Measurements from ENCODE around the gene AMZ1.
"Not testable (repeated sequence)": the region's sequence is repeated elsewhere in the genome, so short reads cannot be mapped to it uniquely, and the experiment has no call there.

AMZ1 gene

GRCh38 chr7:2714636-2715035, 26.6 kb downstream of the AMZ1 start:
- no peak for DNase-seq

DNA sequence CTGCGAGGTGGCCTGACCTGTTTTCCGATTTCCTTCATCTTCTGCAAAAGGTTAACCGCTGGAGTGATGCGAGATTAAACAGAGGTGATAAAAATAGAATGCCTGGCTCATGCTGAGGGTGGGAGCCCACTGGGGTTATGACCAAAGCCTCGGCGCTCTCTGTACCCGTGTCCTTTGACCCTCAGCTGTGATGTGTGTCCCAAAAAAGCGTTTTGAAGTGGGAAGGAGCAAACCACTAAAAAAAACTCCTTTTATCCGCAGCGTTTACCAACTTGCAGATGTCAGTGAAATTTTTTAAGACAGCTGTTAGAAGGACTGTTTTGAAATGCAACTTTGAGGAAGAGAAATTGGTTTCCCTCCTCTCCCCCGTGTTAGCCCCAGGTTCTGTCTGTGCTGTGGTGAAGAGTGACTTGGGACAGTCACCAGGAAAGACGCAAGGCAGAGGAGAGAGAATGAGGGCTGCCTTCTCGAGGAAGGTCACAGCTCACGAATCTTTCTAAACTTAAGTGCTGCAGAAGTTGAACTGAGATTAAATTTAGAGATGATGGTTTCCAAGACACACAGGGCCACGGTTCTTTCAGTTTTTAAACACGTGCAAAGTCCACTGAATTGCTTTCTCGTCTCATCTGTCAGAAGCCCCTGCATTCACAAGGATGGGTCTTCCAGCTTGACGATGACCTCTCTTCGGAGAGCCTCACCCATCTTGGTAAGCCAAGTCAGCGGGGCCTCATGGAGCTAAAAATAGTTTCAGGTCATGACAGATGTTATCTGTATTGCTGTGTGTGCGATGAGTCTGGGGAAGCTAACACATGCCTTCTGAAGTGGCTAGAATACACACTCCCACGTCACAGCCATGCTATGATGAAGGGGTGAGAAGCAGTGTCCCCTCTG, 27.6 kb downstream of the AMZ1 start:
- peak in 1 of 2 experiments; percentile 59 for DNase-seq

GRCh38 chr7:2716488-2716887, 28.5 kb downstream of the AMZ1 start:
- no peak for DNase-seq

GRCh38 chr7:2716906-2717292, 28.9 kb downstream of the AMZ1 start:
- no peak for DNase-seq

DNA sequence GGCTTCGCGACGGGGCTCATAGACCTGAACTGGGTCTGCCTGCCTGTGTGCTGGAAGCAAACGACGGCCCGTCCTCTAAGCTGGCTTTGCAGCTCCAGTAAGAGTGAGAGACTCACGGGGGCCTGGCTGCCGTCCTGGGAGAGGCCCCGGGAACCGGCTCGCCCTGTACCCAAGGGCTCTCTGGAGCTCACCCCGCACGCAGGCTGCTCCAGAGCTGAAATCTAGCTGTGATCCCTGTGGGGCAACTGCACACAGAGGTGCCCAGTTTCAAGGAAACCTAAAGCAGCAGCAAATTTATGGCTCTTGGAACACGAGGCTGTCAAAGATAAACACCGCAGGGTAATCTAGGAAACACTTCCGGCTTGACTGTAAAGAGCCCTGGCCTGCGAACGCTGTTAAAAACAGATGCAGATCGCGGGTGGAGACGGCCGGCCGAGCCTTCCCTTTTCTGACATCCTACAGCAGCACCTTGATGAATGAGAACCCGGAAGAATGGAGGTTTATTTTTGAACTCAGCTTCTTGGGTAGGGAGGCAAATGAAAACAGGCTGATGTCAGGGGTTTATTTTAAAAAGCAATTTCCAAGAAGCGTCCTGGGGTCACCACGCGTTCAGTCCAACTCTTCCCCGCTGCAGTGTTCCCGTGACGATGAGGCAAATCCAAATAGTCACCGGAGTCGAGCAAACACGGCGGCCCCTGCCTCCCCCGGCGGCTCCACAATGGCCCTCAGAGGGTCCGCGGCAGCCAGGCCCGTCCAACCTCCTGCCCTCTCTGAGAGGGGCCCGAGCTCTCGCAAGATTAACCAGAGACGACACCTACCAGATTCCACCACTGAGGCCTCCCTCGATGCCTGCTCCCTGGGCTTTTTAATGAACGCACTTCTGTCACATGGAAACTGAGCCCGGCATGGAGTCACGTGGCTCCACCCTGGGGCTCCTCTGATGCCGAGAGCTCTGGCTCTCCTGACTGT, 29.6 kb downstream of the AMZ1 start:
- DNase-seq, result no peak

- no peak for DNase-seq
Observed at GRCh38 chr7:2718296-2718965, 30.4 kb downstream of the AMZ1 start.

DNA sequence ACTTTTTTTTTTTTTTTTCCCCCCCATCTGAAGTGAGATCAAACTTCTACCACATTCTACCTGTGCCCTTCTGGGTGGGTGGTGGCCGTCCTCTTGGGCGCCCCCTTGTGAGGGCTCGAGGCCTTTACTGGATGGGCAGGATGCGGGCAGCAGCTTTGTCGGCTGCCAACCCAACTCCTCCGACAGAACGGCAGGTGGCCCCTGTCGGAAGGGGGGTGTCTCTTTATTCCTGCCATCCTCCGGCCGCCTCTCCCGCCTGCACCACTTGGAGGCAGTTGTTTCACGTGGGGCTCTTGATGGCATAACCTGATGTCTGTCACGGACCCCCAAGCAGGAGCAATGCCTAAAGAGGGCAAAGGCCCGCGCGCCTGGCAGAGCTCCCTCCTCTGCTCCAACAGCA, 31.0 kb downstream of the AMZ1 start:
- DNase-seq, result peak; percentile 50 to 65

DNA sequence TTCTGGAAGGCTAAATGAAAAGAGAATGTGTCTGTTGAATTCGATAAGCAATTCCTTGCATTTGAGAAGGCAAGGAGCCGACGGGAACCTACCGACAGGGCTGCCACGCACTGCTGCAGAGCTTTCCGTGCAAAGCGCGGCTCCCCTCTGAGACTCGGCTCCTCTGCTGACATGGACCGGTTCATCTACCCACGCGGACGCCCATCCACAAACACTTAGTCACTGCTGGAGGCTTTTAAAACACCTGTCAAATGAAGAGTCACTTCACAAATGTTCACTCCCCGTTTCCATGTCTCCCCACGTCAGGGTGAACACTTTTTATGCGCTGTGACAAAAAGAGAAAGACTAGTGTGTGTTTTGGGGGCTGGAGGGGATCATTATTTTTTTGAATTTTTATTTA, 32.0 kb downstream of the AMZ1 start:
- no peak for DNase-seq

- DNase-seq, result no peak
Observed at GRCh38 chr7:2721842-2722241, 33.8 kb downstream of the AMZ1 start.

DNA sequence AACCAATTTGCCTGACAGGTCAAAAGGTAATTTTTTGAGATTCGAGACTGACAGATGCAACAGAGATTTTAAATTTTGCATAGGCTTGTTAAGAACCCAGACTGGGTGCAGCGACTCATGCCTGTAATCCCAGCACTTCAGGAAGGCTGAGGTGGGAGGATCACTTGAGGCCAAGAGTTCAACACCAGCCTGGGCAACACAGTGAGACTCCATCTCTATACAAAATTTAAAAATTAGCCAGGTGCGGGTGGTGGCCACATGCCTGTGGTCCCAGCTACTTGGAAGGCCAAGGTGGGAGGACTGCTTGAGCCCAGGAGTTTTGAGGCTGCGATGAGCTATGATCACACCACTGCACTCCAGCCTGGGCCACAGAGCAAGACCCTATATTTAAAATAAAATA, 34.6 kb downstream of the AMZ1 start:
- DNase-seq, result no peak

DNA sequence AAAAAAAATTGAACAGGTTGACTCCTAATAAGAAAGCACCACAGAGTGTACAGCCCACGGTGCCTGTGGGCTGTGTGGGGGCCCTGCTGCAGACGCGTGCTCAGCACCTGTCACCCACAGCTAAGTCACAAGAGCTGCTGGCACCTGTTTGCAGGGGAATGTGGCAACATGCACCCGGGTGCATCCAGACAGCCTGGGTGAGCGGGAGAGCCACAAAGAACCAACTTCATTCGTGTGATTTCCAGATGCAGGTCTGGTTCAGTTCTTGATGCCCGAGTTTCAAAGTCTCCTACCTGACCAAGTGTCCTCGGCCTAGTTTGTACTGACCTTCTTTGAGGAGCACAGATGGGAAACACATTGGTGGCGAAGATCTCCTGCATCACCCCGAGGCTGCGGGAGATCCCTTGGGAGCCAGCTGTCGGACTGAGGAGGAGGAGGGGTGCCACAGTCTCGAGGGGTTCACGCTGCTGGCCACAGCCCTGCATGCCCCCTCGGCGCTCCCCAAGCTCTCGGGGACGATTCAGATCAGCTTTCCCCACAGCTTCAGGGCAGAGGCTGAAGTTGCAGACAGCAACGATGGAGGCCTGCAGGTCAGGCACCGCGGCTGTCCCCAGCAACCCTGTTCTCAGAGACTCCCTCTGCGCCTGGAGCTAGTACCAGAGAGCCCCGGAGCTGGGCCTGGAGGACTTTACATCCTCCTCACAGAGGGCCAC, 35.3 kb downstream of the AMZ1 start:
- no peak for DNase-seq

GRCh38 chr7:2724036-2724435, 36.0 kb downstream of the AMZ1 start:
- not testable (repeated sequence) for DNase-seq

DNA sequence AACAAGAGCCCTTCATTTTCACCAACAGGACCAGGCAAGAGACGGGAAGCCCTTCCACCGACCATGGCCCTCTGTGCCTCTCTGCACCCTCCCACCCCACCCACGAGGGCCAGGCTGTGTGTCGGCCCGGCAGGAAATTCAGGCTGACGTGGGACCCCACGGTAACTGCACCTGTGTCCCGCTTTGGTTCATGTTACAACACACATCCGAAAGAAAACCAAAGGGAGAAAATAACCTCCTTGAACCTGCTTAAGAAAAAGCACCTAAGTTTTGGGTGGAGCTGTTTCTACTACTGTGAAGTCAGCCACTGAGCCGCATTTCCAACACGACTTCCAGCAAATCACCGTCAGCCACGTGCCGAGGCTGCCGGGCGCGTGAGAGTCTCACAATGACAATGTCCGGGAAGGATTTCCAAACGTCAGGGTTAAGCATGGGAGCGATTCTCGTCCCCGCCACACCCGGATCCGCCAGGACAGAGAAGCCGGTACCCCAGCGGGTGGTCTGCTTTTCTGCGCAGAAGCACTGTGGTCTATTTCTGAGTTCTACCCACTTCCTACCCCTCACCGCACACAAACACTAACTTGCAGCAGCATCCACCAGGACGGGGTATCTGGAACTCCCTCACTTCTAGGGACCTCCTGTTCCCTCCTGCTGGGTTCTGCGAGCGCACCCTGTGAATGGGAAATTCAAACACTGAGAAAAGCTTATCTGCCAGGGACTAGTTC, 36.6 kb downstream of the AMZ1 start:
- DNase-seq, result no peak

DNA sequence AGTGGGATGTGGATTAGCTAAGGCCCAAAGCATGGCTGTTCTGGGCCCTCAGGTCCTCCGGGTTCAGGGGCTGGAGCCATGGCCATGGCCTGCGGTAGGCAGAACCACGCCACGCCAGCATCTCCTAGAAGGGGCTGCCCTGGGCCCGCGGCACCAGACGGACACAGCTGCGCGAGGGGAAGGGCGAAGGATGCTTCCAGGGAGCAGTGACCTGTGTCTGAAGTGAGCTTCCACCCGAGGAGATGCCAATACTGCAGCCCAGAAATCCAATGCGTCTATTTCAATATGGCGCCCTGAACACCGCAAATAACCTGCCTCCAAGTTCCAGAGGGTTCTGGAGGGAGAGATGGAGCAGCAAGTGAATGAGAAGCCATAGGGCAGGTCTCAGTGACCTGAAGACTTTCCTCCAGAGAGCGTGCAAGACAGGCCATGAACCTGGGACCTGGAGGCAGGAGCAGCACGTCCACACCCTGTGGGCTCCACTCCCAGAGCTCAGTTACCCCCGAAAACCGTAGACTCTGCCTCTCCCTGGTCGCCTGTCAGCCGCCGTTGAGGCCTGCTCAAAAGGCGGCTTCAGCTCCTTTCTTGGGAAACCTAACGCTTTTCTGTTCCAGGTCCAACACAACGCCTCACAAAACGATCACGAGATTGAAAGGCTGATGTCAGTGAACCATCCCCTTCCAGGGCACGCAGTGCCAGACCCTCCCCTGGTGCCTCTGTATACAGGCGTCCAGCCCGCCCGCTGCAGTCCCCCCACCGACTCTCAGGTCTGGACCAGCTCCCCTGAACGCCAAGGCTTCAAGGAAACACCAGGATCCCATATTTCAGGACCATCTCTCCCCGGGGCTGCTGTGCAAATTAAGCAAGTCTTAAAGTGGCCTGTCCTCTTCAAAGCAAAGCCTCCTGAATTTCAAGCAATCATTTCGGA, 37.4 kb downstream of the AMZ1 start:
- DNase-seq, result no peak

DNA sequence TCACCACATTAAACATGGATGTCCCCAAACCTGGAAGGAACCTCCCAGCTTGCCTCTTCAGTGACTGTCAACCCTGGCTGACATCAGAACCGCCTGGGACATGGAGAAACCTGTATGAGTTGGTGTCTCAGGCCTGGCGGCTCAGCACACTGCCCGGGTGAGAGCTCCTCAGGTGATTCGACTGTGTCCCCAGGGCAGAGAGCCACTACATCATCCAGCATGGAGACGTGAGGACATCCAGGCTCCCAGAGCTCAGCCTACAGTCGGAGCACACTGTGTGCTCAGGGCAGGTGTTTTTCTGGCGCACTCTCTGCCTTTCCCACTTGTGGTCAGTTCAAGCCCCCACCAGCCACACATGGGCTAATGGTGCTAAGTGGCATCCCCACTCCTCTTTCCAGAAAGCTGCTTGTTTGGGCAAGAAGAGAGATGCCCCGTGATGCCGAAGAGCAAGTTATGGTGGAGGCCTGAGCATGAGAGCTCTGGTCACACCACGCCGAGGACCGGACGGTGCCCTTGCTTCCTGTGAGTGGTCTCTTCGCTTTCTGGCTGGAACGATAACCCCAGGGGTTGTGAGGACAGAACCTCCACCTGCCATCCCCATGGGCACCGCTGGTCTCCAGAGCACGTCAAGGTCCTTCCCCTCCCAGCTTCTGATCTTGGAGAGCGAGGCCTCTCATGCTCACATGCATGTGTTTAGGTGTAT, 38.5 kb downstream of the AMZ1 start:
- DNase-seq, result no peak

DNA sequence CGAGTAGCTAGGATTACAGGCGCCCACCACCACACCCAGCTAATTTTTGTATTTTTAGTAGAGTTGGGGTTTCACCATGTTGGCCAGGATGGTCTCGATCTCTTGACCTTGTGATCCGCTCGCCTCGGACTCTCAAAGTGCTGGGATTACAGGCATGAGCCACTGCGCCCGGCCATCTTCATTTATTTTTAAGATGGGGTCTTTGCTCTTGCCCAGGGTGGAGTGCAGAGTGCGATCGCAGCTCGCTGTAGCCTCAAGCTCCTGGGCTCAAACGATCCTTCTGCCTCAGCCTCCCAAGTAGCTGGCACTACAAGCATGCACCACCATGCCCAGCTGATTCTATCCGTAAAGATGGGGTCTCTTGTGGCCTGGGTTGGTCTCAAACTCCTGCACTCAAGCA, 39.2 kb downstream of the AMZ1 start:
- DNase-seq, result not testable (repeated sequence)

- DNase-seq, result no peak
Observed at GRCh38 chr7:2728316-2729030, 40.5 kb downstream of the AMZ1 start.

- DNase-seq, result no peak
Observed at GRCh38 chr7:2729031-2729892, 41.3 kb downstream of the AMZ1 start.
